Measurements from ENCODE around the gene CSGALNACT2.
A peak's percentile ranks its signal among the peaks of the same experiment; 100 is the strongest.

Gene CSGALNACT2

GRCh38 chr10:43102063-43102828 is 36.0 kb upstream of the CSGALNACT2 start:
- Histone ChIP-seq H3K4me3 (ENCODE audit: low read depth in 1 of 2, low read length in 2 of 2) (no peak overlapping the region), H3K27me3 (ENCODE audit: control insufficient read depth in 1 of 2, insufficient read depth in 2 of 2, low read length in 2 of 2) (peaks cover 0 to 8% of the 10 kb centered on the region in 2 donors), H3K9ac (ENCODE audit: low read depth in 1 of 2, low read length in 2 of 2) (no peak overlapping the region), H3K27ac (ENCODE audit: low read depth, low read length) (no peak overlapping the region), H3K9me3 (ENCODE audit: control insufficient read depth in 1 of 2, low read length in 2 of 2) (no peaks in the 10 kb centered on the region), H3K4me1 (ENCODE audit: control insufficient read depth in 1 of 2, insufficient read depth in 2 of 2, low read length in 2 of 2) (peaks cover 5 to 16% of the 10 kb centered on the region in 2 donors), H3K36me3 (ENCODE audit: control insufficient read depth in 1 of 2, insufficient read depth in 2 of 2, low read length in 2 of 2) (no peaks in the 10 kb centered on the region)

- peaks cover 0 to 8% of the 10 kb centered on the region in 2 donors for H3K27me3 ChIP-seq (ENCODE audit: control insufficient read depth in 1 of 2, insufficient read depth in 2 of 2, low read length in 2 of 2)
- H3K9me3 ChIP-seq (ENCODE audit: control insufficient read depth in 1 of 2, low read length in 2 of 2), result no peaks in the 10 kb centered on the region
- H3K4me1 ChIP-seq (ENCODE audit: control insufficient read depth in 1 of 2, insufficient read depth in 2 of 2, low read length in 2 of 2), result peaks cover 5 to 16% of the 10 kb centered on the region in 2 donors
- H3K27ac ChIP-seq (ENCODE audit: low read depth, low read length), result no peak overlapping the region
- no peaks in the 10 kb centered on the region for H3K36me3 ChIP-seq (ENCODE audit: control insufficient read depth in 1 of 2, insufficient read depth in 2 of 2, low read length in 2 of 2)
- H3K4me3 ChIP-seq (ENCODE audit: low read depth in 1 of 2, low read length in 2 of 2), result peak overlapping the region; percentile 77 to 80
- peak overlapping the region; percentile 47 to 50 for H3K9ac ChIP-seq (ENCODE audit: low read depth in 1 of 2, low read length in 2 of 2)
Observed at GRCh38 chr10:43105102-43105955, 32.9 kb upstream of the CSGALNACT2 start.

- no peaks in the 10 kb centered on the region for H3K36me3 ChIP-seq (ENCODE audit: control insufficient read depth in 1 of 2, insufficient read depth in 2 of 2, low read length in 2 of 2)
- H3K9ac ChIP-seq (ENCODE audit: low read depth in 1 of 2, low read length in 2 of 2), result no peak overlapping the region
- H3K27ac ChIP-seq (ENCODE audit: low read depth, low read length), result no peak overlapping the region
- no peaks in the 10 kb centered on the region for H3K9me3 ChIP-seq (ENCODE audit: control insufficient read depth in 1 of 2, low read length in 2 of 2)
- peak overlapping the region in 1 of 2 donors; percentile 80 for H3K4me3 ChIP-seq (ENCODE audit: low read depth in 1 of 2, low read length in 2 of 2)
- H3K4me1 ChIP-seq (ENCODE audit: control insufficient read depth in 1 of 2, insufficient read depth in 2 of 2, low read length in 2 of 2), result peaks cover 5 to 16% of the 10 kb centered on the region in 2 donors
- peaks cover 0 to 8% of the 10 kb centered on the region in 2 donors for H3K27me3 ChIP-seq (ENCODE audit: control insufficient read depth in 1 of 2, insufficient read depth in 2 of 2, low read length in 2 of 2)
Observed at GRCh38 chr10:43105956-43106229, 32.4 kb upstream of the CSGALNACT2 start.

GRCh38 chr10:43106256-43107091 is 31.8 kb upstream of the CSGALNACT2 start:
- Histone ChIP-seq H3K9me3 (ENCODE audit: control insufficient read depth in 1 of 2, low read length in 2 of 2) (no peaks in the 10 kb centered on the region), H3K4me3 (ENCODE audit: low read depth in 1 of 2, low read length in 2 of 2) (no peak overlapping the region), H3K27ac (ENCODE audit: low read depth, low read length) (no peak overlapping the region), H3K4me1 (ENCODE audit: control insufficient read depth in 1 of 2, insufficient read depth in 2 of 2, low read length in 2 of 2) (peaks cover 5 to 16% of the 10 kb centered on the region in 2 donors), H3K27me3 (ENCODE audit: control insufficient read depth in 1 of 2, insufficient read depth in 2 of 2, low read length in 2 of 2) (peaks cover 0 to 8% of the 10 kb centered on the region in 2 donors), H3K36me3 (ENCODE audit: control insufficient read depth in 1 of 2, insufficient read depth in 2 of 2, low read length in 2 of 2) (no peaks in the 10 kb centered on the region), H3K9ac (ENCODE audit: low read depth in 1 of 2, low read length in 2 of 2) (no peak overlapping the region)

GRCh38 chr10:43108951-43109350 is 29.3 kb upstream of the CSGALNACT2 start:
- no peak overlapping the region for H3K27ac ChIP-seq (ENCODE audit: low read depth, low read length)
- no peaks in the 10 kb centered on the region for H3K36me3 ChIP-seq (ENCODE audit: control insufficient read depth in 1 of 2, insufficient read depth in 2 of 2, low read length in 2 of 2)
- H3K27me3 ChIP-seq (ENCODE audit: control insufficient read depth in 1 of 2, insufficient read depth in 2 of 2, low read length in 2 of 2), result peaks cover 0 to 8% of the 10 kb centered on the region in 2 donors
- H3K9ac ChIP-seq (ENCODE audit: low read depth in 1 of 2, low read length in 2 of 2), result no peak overlapping the region
- H3K9me3 ChIP-seq (ENCODE audit: control insufficient read depth in 1 of 2, low read length in 2 of 2), result no peaks in the 10 kb centered on the region
- H3K4me1 ChIP-seq (ENCODE audit: control insufficient read depth in 1 of 2, insufficient read depth in 2 of 2, low read length in 2 of 2), result peaks cover 5 to 16% of the 10 kb centered on the region in 2 donors
- H3K4me3 ChIP-seq (ENCODE audit: low read depth in 1 of 2, low read length in 2 of 2), result no peak overlapping the region

GRCh38 chr10:43109671-43110249 is 28.5 kb upstream of the CSGALNACT2 start:
- Histone ChIP-seq H3K27me3 (ENCODE audit: control insufficient read depth in 1 of 2, insufficient read depth in 2 of 2, low read length in 2 of 2) (peaks cover 0 to 3% of the 10 kb centered on the region in 2 donors), H3K9me3 (ENCODE audit: control insufficient read depth in 1 of 2, low read length in 2 of 2) (no peaks in the 10 kb centered on the region), H3K4me3 (ENCODE audit: low read depth in 1 of 2, low read length in 2 of 2) (no peak overlapping the region), H3K4me1 (ENCODE audit: control insufficient read depth in 1 of 2, insufficient read depth in 2 of 2, low read length in 2 of 2) (peaks cover 5 to 12% of the 10 kb centered on the region in 2 donors), H3K27ac (ENCODE audit: low read depth, low read length) (no peak overlapping the region), H3K36me3 (ENCODE audit: control insufficient read depth in 1 of 2, insufficient read depth in 2 of 2, low read length in 2 of 2) (no peaks in the 10 kb centered on the region), H3K9ac (ENCODE audit: low read depth in 1 of 2, low read length in 2 of 2) (no peak overlapping the region)

GRCh38 chr10:43110338-43111071 is 27.7 kb upstream of the CSGALNACT2 start:
- peaks cover 4 to 5% of the 10 kb centered on the region in 2 donors for H3K4me1 ChIP-seq (ENCODE audit: control insufficient read depth in 1 of 2, insufficient read depth in 2 of 2, low read length in 2 of 2)
- H3K36me3 ChIP-seq (ENCODE audit: control insufficient read depth in 1 of 2, insufficient read depth in 2 of 2, low read length in 2 of 2), result no peaks in the 10 kb centered on the region
- H3K4me3 ChIP-seq (ENCODE audit: low read depth in 1 of 2, low read length in 2 of 2), result no peak overlapping the region
- no peaks in the 10 kb centered on the region for H3K9me3 ChIP-seq (ENCODE audit: control insufficient read depth in 1 of 2, low read length in 2 of 2)
- H3K27me3 ChIP-seq (ENCODE audit: control insufficient read depth in 1 of 2, insufficient read depth in 2 of 2, low read length in 2 of 2), result no peaks in the 10 kb centered on the region
- no peak overlapping the region for H3K9ac ChIP-seq (ENCODE audit: low read depth in 1 of 2, low read length in 2 of 2)
- H3K27ac ChIP-seq (ENCODE audit: low read depth, low read length), result no peak overlapping the region

GRCh38 chr10:43111101-43111500 is 27.1 kb upstream of the CSGALNACT2 start:
- no peaks in the 10 kb centered on the region for H3K36me3 ChIP-seq (ENCODE audit: control insufficient read depth in 1 of 2, insufficient read depth in 2 of 2, low read length in 2 of 2)
- H3K4me3 ChIP-seq (ENCODE audit: low read depth in 1 of 2, low read length in 2 of 2), result no peak overlapping the region
- no peak overlapping the region for H3K9ac ChIP-seq (ENCODE audit: low read depth in 1 of 2, low read length in 2 of 2)
- H3K9me3 ChIP-seq (ENCODE audit: control insufficient read depth in 1 of 2, low read length in 2 of 2), result no peaks in the 10 kb centered on the region
- H3K27me3 ChIP-seq (ENCODE audit: control insufficient read depth in 1 of 2, insufficient read depth in 2 of 2, low read length in 2 of 2), result no peaks in the 10 kb centered on the region
- no peaks in the 10 kb centered on the region for H3K4me1 ChIP-seq (ENCODE audit: control insufficient read depth in 1 of 2, insufficient read depth in 2 of 2, low read length in 2 of 2)
- H3K27ac ChIP-seq (ENCODE audit: low read depth, low read length), result no peak overlapping the region

GRCh38 chr10:43111921-43112607 is 26.2 kb upstream of the CSGALNACT2 start:
- Histone ChIP-seq H3K27ac (ENCODE audit: low read depth, low read length) (no peak overlapping the region), H3K27me3 (ENCODE audit: control insufficient read depth in 1 of 2, insufficient read depth in 2 of 2, low read length in 2 of 2) (no peaks in the 10 kb centered on the region), H3K4me3 (ENCODE audit: low read depth in 1 of 2, low read length in 2 of 2) (no peak overlapping the region), H3K4me1 (ENCODE audit: control insufficient read depth in 1 of 2, insufficient read depth in 2 of 2, low read length in 2 of 2) (no peaks in the 10 kb centered on the region), H3K36me3 (ENCODE audit: control insufficient read depth in 1 of 2, insufficient read depth in 2 of 2, low read length in 2 of 2) (no peaks in the 10 kb centered on the region), H3K9ac (ENCODE audit: low read depth in 1 of 2, low read length in 2 of 2) (no peak overlapping the region), H3K9me3 (ENCODE audit: control insufficient read depth in 1 of 2, low read length in 2 of 2) (no peaks in the 10 kb centered on the region)

Data from duodenal mucosa (tissue), 2 donors.